Chondrocyte (in vitro differentiated cells): ENCODE measurements around the gene CCDC82. TPM values are rescaled to one million over a fixed set of nuclear protein-coding genes. Genes with fewer than 3 reads are reported as not detected.

ENCODE experiments used
- DNase-seq: peaks from one replicate; pipeline ENCODE4 v3.0.0; 2021; ENCODE audit warnings: mixed read lengths, low spot score
- H3K27ac Mint-ChIP-seq: one replicate; pipeline ENCODE4 v1.8.0; 2021; ENCODE audit warnings: mild to moderate bottlenecking, moderate library complexity, mixed read lengths; ENCODE audit not compliant: unreplicated experiment
- H3K27me3 Mint-ChIP-seq: 2 replicates; pipeline ENCODE4 v1.8.0; 2021; ENCODE audit warnings: low read depth, mixed read lengths
- H3K36me3 Mint-ChIP-seq: 2 replicates; pipeline ENCODE4 v1.8.0; 2021; ENCODE audit warnings: low read depth, mixed read lengths
- H3K4me1 Mint-ChIP-seq: 2 replicates; pipeline ENCODE4 v1.8.0; 2021; ENCODE audit warnings: low read depth, mild to moderate bottlenecking, mixed read lengths
- H3K4me3 Mint-ChIP-seq: one replicate; pipeline ENCODE4 v1.8.0; 2021; ENCODE audit warnings: mild to moderate bottlenecking, moderate library complexity, mixed read lengths; ENCODE audit not compliant: unreplicated experiment
- H3K9me3 Mint-ChIP-seq: 2 replicates; pipeline ENCODE4 v1.8.0; 2021; ENCODE audit warnings: low read depth, mixed read lengths
- CTCF ChIP-seq: fragments of 200-600 bp; sonication (generic); IDR thresholded peaks from 2 replicates; pipeline ENCODE4 v1.5.0; 2021; ENCODE audit warnings: antibody characterized with exemption, mild to moderate bottlenecking, moderate library complexity
- total RNA-seq: library from RNA; stranded (reverse); gene quantifications from 3 replicates; pipeline ENCODE4 v1.2.1, GENCODE V29; 2021

The CCDC82 gene
- total RNA-seq, 1 donor from 2014 or later = 21.3 TPM

GRCh38 chr11:96365493-96365892 lies 24.2 kb downstream of the CCDC82 start:
- H3K27me3 Mint-ChIP-seq = no peaks in the 10 kb centered on the region
- peaks cover 13% of the 10 kb centered on the region for H3K9me3 Mint-ChIP-seq
- no peak for DNase-seq
- H3K27ac Mint-ChIP-seq = no peak overlapping the region
- no peak for TF ChIP-seq CTCF
- no peak overlapping the region for H3K4me3 Mint-ChIP-seq
- peaks cover 19% of the 10 kb centered on the region for H3K36me3 Mint-ChIP-seq
- H3K4me1 Mint-ChIP-seq = no peaks in the 10 kb centered on the region

GRCh38 chr11:96361778-96362177 lies 27.9 kb downstream of the CCDC82 start:
- H3K9me3 Mint-ChIP-seq = no peaks in the 10 kb centered on the region
- H3K27ac Mint-ChIP-seq = no peak overlapping the region
- DNase-seq = no peak
- TF ChIP-seq CTCF = no peak
- H3K27me3 Mint-ChIP-seq = no peaks in the 10 kb centered on the region
- H3K4me1 Mint-ChIP-seq = peaks cover 13% of the 10 kb centered on the region
- H3K36me3 Mint-ChIP-seq = peaks cover 8% of the 10 kb centered on the region
- H3K4me3 Mint-ChIP-seq = no peak overlapping the region

- Mint-ChIP-seq H3K36me3 (peaks cover 20% of the 10 kb centered on the region), H3K27ac (no peak overlapping the region), H3K4me1 (peaks cover 15% of the 10 kb centered on the region), H3K4me3 (no peak overlapping the region), H3K27me3 (no peaks in the 10 kb centered on the region), H3K9me3 (no peaks in the 10 kb centered on the region)
- no peak for TF ChIP-seq CTCF
- DNase-seq = no peak
These were observed 31.4 kb downstream of the CCDC82 start for GRCh38 chr11:96358321-96358720.

GRCh38 chr11:96357794-96358193 lies 31.9 kb downstream of the CCDC82 start:
- Mint-ChIP-seq H3K27me3 (no peaks in the 10 kb centered on the region), H3K4me1 (peaks cover 15% of the 10 kb centered on the region), H3K4me3 (no peak overlapping the region), H3K9me3 (no peaks in the 10 kb centered on the region), H3K27ac (peak overlapping the region; percentile 63), H3K36me3 (peaks cover 20% of the 10 kb centered on the region)
- no peak for DNase-seq
- TF ChIP-seq CTCF = no peak

GRCh38 chr11:96356848-96357247 lies 32.9 kb downstream of the CCDC82 start:
- no peaks in the 10 kb centered on the region for H3K9me3 Mint-ChIP-seq
- no peaks in the 10 kb centered on the region for H3K27me3 Mint-ChIP-seq
- no peak overlapping the region for H3K4me3 Mint-ChIP-seq
- peaks cover 15% of the 10 kb centered on the region for H3K4me1 Mint-ChIP-seq
- H3K27ac Mint-ChIP-seq = peak overlapping the region; percentile 68
- no peak for DNase-seq
- TF ChIP-seq CTCF = no peak
- peaks cover 21% of the 10 kb centered on the region for H3K36me3 Mint-ChIP-seq
